H1 (cell line): ENCODE results near the gene ADCY9. TPM values are rescaled to one million over a fixed set of nuclear protein-coding genes. Genes with fewer than 3 reads are reported as not detected.

Source experiments
- CREB1 ChIP-seq: IDR thresholded peaks from 2 replicates; pipeline ENCODE4 v1.6.1; 2012; ENCODE audit warnings: inconsistent platforms
- CTCF ChIP-seq, 3 experiments: IDR thresholded peaks; 1 replicate in 2 of 3; 2 replicates in 1 of 3; pipeline versions ENCODE4 v1.5.1 to v1.6.1; 2011; ENCODE audit warnings: low read length in 3 of 3, mild to moderate bottlenecking in 3 of 3, inconsistent platforms in 2 of 3, low read depth in 1 of 3, moderate library complexity in 1 of 3; ENCODE audit not compliant: insufficient read depth in 1 of 3; ENCODE audit errors: control extremely low read depth in 1 of 3
- KDM4A ChIP-seq: IDR thresholded peaks from one replicate; pipeline ENCODE4 v1.7.1; 2012; ENCODE audit warnings: low read depth, mild to moderate bottlenecking, moderate library complexity, low read length, inconsistent platforms; ENCODE audit not compliant: severe bottlenecking
- SP2 ChIP-seq: IDR thresholded peaks from 2 replicates; pipeline ENCODE4 v1.6.1; 2012; ENCODE audit warnings: mild to moderate bottlenecking, low read length, inconsistent platforms
- polyA plus RNA-seq, 7 experiments: library from polyadenylated mRNA; depleted of rRNA in 3 of 7; stranded (reverse) in 5 of 7; unstranded in 2 of 7; fragments of >200 nt in 5 of 7; fragments of 200-250 nt in 2 of 7; gene quantifications; 1 replicate in 5 of 7; 2 replicates in 1 of 7; 4 replicates in 1 of 7; pipeline versions ENCODE4 v1.2.1 to v1.2.3, GENCODE V29; 2011 to 2013; ENCODE audit warnings: missing spikeins in 2 of 7, mixed read lengths in 2 of 7
- total RNA-seq: library from RNA; stranded (reverse); fragmentation: NEBNext Ultra II Directional; extraction: Animal tissue kit (Norgen Biotek cat#: 25700); gene quantifications from 2 replicates; pipeline ENCODE4 v1.2.1, GENCODE V29; 2021

Gene ADCY9
- total and polyA plus RNA-seq, 2 of the 8 experiments (the other 6 are each of a cell fraction or from before 2014, with no cell fraction given), result 5.4 to 13.1 TPM

GRCh38 chr16:3979518-3979917 is 136.7 kb downstream of the ADCY9 start (continued):
- TF ChIP-seq CTCF (IDR thresholded peaks at IDR 0.05; ENCODE audit: control extremely low read depth in 1 of 3, insufficient read depth in 1 of 3, low read depth in 1 of 3, low read length in 3 of 3) (no peak), SP2 (no peak), CREB1 (no peak), KDM4A (no peak)
